Stomach (tissue), 9 donors: ENCODE results near the gene CGN. TPM values are rescaled to one million over a fixed set of nuclear protein-coding genes. Genes with fewer than 3 reads are reported as not detected.
A peak's percentile ranks its signal among the peaks of the same experiment; 100 is the strongest.

ENCODE experiments used
- DNase-seq, 2 donors: peaks; one replicate each; pipeline versions ENCODE4 v3.0.0 to v3.0.0-alpha.2; 2013 to 2019
- H3K27ac ChIP-seq, 5 donors: fragments of 200-600 bp in 4 of 5; sonication (generic) in 4 of 5; one replicate each; pipeline ENCODE4 v1.5.1; 2013 to 2019; ENCODE audit warnings: mild to moderate bottlenecking in 1 of 5, moderate library complexity in 1 of 5
- H3K27me3 ChIP-seq, 3 donors: fragments of 200-600 bp; sonication (generic); one replicate each; pipeline ENCODE4 v1.5.1; 2017 to 2019; ENCODE audit warnings: mixed run types in 1 of 3
- H3K36me3 ChIP-seq, 4 donors: fragments of 200-600 bp; sonication (generic); 1 replicate in 3 of 4; 2 replicates in 1 of 4; pipeline ENCODE4 v1.5.1; 2016 to 2019
- H3K4me1 ChIP-seq, 4 donors: fragments of 200-600 bp; sonication (generic); one replicate each; pipeline ENCODE4 v1.5.1; 2016 to 2019
- H3K4me3 ChIP-seq, 4 donors: fragments of 200-600 bp; sonication (generic) in 3 of 4; one replicate each; pipeline ENCODE4 v1.5.1; 2016 to 2019; ENCODE audit warnings: mild to moderate bottlenecking in 1 of 4
- H3K9me3 ChIP-seq, 4 donors: fragments of 200-600 bp; sonication (generic); one replicate each; pipeline ENCODE4 v1.5.1; 2016 to 2019
- EP300 ChIP-seq: sonication (generic); formaldehyde crosslinking; IDR thresholded peaks from one replicate; pipeline ENCODE4 v1.6.1; 2017; ENCODE audit warnings: antibody characterized with exemption
- POLR2A ChIP-seq, 4 donors: fragments of 450-650 bp; IDR thresholded peaks; one replicate each; pipeline ENCODE4 v1.6.1; 2016; ENCODE audit warnings: antibody characterized with exemption in 4 of 4, control low read depth in 2 of 4, mild to moderate bottlenecking in 1 of 4, moderate library complexity in 1 of 4
- POLR2AphosphoS5 ChIP-seq, 3 donors: sonication (generic); formaldehyde crosslinking; IDR thresholded peaks; one replicate each; pipeline ENCODE4 v1.6.1; 2016; ENCODE audit warnings: antibody characterized with exemption in 3 of 3
- WGBS, 5 donors: extraction: QIAGEN DNeasy Blood & Tissue Kit in 3 of 5; methylation state at CpG; one replicate each; pipeline versions ENCODE4 v1.1.5 to v1.1.7; 2013 to 2018; 5-methylcytosine and 5-hydroxymethylcytosine counted together
- intact Hi-C: fragments of 100-400 bp; cut with DNase I; formaldehyde crosslinking; loops from one replicate; pipeline ENCODE4 v1.15.1; 2023; ENCODE audit warnings: low total_unique reads
- polyA plus RNA-seq, 3 donors: library from polyadenylated mRNA; stranded (reverse); fragments of 200-250 nt; gene quantifications; one replicate each; pipeline ENCODE4 v1.2.3, GENCODE V29; 2013
- total RNA-seq, 5 donors: library from RNA; depleted of rRNA; stranded (reverse); fragments of >200 nt; gene quantifications; one replicate each; pipeline versions ENCODE4 v1.1.0 to v1.2.3, GENCODE V29; 2014 to 2016
- TF ChIP-seq, protein P1 (sequence below), 7 experiments: fragments of 450-650 bp in 4 of 7; fragments of 200-600 bp in 3 of 7; sonication (generic) in 3 of 7; IDR thresholded peaks; one replicate each; pipeline ENCODE4 v1.5.1; 2016 to 2019; ENCODE audit warnings: antibody characterized with exemption in 7 of 7, control low read depth in 2 of 7, mild to moderate bottlenecking in 1 of 7
- donor health status: healthy with polysubstance abuse.
- donor health status: Bipolar disorder and iron deficiency.
- donor health status: healthy.

CGN gene
- total and polyA plus RNA-seq, 8 donors = 14.0 to 137 (median 26.7) TPM

DNA sequence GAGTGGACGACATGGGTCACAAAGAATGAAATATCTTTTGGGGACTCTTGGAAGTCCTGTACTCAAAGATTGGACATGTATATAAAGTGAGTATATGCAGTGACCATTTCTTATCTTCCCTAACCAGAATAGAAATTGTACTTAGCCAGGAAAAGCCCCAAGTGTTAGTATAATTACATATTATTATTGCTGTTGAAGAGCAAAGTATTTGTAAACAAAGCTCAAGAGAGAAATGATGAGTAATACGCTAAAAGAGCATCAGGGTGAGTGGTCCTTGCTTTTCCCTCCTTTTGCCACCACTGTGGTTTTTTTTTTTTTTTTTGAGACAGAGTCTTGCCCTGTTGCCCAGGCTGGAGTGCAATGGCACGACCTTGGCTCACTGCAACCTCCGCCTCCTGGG is 6.4 kb upstream of the CGN start:
- Histone ChIP-seq H3K4me1 (peaks cover 0 to 4% (median 0%) of the 10 kb centered on the region in 4 donors), H3K36me3 (no peaks in the 10 kb centered on the region), H3K27ac (no peak overlapping the region), H3K9me3 (no peaks in the 10 kb centered on the region), H3K4me3 (no peak overlapping the region), H3K27me3 (no peaks in the 10 kb centered on the region)
- DNase-seq = no peak
- whole genome bisulfite sequencing, 5 donors = 78 to 92% (median 82%) methylated on average over 4 of the region's 4 CpGs
- TF ChIP-seq, protein P1, sequence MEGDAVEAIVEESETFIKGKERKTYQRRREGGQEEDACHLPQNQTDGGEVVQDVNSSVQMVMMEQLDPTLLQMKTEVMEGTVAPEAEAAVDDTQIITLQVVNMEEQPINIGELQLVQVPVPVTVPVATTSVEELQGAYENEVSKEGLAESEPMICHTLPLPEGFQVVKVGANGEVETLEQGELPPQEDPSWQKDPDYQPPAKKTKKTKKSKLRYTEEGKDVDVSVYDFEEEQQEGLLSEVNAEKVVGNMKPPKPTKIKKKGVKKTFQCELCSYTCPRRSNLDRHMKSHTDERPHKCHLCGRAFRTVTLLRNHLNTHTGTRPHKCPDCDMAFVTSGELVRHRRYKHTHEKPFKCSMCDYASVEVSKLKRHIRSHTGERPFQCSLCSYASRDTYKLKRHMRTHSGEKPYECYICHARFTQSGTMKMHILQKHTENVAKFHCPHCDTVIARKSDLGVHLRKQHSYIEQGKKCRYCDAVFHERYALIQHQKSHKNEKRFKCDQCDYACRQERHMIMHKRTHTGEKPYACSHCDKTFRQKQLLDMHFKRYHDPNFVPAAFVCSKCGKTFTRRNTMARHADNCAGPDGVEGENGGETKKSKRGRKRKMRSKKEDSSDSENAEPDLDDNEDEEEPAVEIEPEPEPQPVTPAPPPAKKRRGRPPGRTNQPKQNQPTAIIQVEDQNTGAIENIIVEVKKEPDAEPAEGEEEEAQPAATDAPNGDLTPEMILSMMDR (IDR thresholded peaks at IDR 0.05) = no peak
- TF ChIP-seq EP300 (no peak), POLR2A (IDR thresholded peaks at IDR 0.05) (no peak), POLR2AphosphoS5 (IDR thresholded peaks at IDR 0.05) (no peak)
- intact Hi-C loops = no loop called here

DNA sequence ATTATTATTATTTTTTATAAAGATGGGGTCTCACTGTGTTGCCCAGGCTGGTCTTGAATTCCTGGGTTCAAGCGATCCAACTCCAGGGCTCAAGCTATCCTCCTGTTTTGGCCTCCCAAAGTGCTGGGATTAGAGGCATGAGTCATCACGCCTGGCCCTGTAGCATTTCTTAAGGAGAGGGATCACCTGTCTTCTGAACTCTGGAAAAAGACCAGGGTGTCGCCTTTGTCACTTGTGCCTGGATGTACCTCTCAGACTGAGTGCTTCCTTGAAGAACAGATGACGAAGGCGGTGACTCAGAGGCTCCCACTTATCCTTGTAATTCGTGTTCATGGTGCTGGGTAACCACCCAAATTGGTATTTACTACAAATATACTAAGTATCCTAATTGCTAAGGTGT is 2.4 kb upstream of the CGN start:
- Histone ChIP-seq H3K9me3 (no peaks in the 10 kb centered on the region), H3K27ac (peak overlapping the region in 1 of 5 donors; percentile 96), H3K27me3 (peaks cover 0 to 15% (median 0%) of the 10 kb centered on the region in 3 donors), H3K4me3 (no peak overlapping the region), H3K4me1 (peaks cover 16 to 30% (median 23%) of the 10 kb centered on the region in 4 donors), H3K36me3 (no peaks in the 10 kb centered on the region)
- 67 to 94% (median 85%) methylated on average over 6 of the region's 6 CpGs for WGBS, 5 donors
- peak; percentile 58 to 69 for DNase-seq
- TF ChIP-seq, protein P1 (IDR thresholded peaks at IDR 0.05) = no peak
- TF ChIP-seq POLR2AphosphoS5 (IDR thresholded peaks at IDR 0.05) = no peak
- TF ChIP-seq EP300 = no peak
- TF ChIP-seq POLR2A (IDR thresholded peaks at IDR 0.05) = no peak
- intact Hi-C loops = no loop called here

DNA sequence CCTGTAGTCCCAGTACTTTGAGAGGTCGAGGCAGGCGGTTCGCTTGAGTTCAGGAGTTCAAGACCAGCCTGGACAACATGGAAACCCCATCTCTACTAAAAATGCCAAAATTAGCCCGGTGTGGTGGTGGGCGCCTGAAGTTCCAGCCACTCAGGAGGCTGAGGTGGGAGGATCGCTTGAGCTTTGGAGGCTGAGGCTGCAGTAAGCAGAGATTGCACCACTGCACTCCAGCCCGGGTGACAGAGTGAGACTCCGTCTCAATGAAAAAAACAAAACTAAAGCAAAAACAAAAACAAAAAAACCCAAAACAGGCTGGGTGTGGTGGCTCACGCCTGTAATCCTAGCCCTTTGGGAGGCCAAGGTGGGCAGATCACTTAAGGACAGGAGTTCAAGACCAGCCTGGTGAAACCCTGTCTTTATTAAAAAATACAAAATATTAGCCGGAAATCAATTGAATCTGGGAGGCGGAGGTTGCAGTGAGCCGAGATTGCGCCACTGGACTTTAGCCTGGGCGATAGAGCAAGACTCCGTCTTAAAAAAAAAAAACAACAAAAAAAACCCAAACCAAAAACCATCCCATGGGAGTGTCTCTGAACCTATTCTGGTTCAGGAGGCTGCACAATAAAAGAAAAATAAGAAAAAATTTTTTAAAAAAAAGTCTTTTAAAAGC is 1.7 kb upstream of the CGN start:
- DNase-seq = no peak
- H3K27ac ChIP-seq = peak overlapping the region in 3 of 5 donors; percentile 41 to 96 (median 84)
- 75 to 87% (median 82%) methylated on average over 15 of the region's 15 CpGs for WGBS, 5 donors

DNA sequence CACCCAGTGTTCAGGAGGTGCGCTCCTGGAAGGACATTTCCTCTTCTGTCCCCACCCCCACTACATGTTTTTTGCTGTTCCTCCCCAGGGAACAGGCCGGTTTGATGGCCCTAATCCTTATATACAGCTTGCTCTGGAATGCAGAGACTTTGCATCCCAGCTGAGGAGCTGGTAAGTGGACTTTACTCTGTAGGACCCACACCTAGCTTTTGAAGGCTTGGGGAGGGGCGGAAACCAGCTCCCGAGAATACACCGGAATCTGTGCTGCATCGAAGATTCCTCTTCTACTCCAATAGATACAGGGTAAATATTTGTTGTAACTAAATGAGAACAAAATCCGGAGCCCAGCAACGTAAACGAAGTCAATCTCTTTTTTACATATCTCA is 1.2 kb upstream of the CGN start:
- DNase-seq = peak in 1 of 2 donors; percentile 65
- TF ChIP-seq EP300 (no peak), POLR2A (IDR thresholded peaks at IDR 0.05) (no peak), POLR2AphosphoS5 (IDR thresholded peaks at IDR 0.05) (no peak)
- TF ChIP-seq, protein P1 (IDR thresholded peaks at IDR 0.05) = no peak
- WGBS, 5 donors = 16 to 39% (median 26%) methylated on average over 9 of the region's 9 CpGs
- Histone ChIP-seq H3K36me3 (no peaks in the 10 kb centered on the region), H3K9me3 (no peaks in the 10 kb centered on the region), H3K27me3 (peaks cover 0 to 15% (median 0%) of the 10 kb centered on the region in 3 donors), H3K4me1 (peaks cover 16 to 42% (median 29%) of the 10 kb centered on the region in 4 donors), H3K4me3 (no peak overlapping the region), H3K27ac (peak overlapping the region; percentile 47 to 96 (median 84))
- intact Hi-C loops = no loop called here

More for the DNA sequence above, 1.7 kb upstream of the CGN start:
- Histone ChIP-seq H3K9me3 (no peaks in the 10 kb centered on the region), H3K27me3 (peaks cover 0 to 15% (median 0%) of the 10 kb centered on the region in 3 donors), H3K4me1 (peaks cover 16 to 37% (median 24%) of the 10 kb centered on the region in 4 donors), H3K36me3 (no peaks in the 10 kb centered on the region), H3K4me3 (no peak overlapping the region)
- TF ChIP-seq, protein P1 (IDR thresholded peaks at IDR 0.05) = no peak
- TF ChIP-seq POLR2AphosphoS5 (IDR thresholded peaks at IDR 0.05) = no peak
- no peak for TF ChIP-seq POLR2A (IDR thresholded peaks at IDR 0.05)
- no peak for TF ChIP-seq EP300
- intact Hi-C loops = no loop called here
